WTC11 (cell line): ENCODE results near the gene ZNF883. TPM values are rescaled to one million over a fixed set of nuclear protein-coding genes. Genes with fewer than 3 reads are reported as not detected.

Experiments used
- ATAC-seq: fragments of 200-7000 bp; cut with Tn5 transposase; 2 replicates; pipeline ENCODE4 v1.10.0; 2021; ENCODE audit warnings: mild to moderate bottlenecking, moderate library complexity
- CTCF ChIA-PET: fragments of 300-600 bp; sonication (Branson Sonifier 250); formaldehyde crosslinking; loops from one replicate; lab custom pipeline; 2021; ENCODE audit warnings: antibody characterized with exemption; lab: Charles Lee
- POLR2A ChIA-PET: fragments of 350-600 bp; sonication (Branson Sonifier 250); formaldehyde crosslinking; loops from one replicate; lab custom pipeline; 2021; ENCODE audit warnings: antibody characterized with exemption; lab: Charles Lee
- DNase-seq: peaks from one replicate; pipeline ENCODE4 v3.0.0; 2021; ENCODE audit warnings: low spot score
- H3K27ac Mint-ChIP-seq: 2 replicates; pipeline ENCODE4 v1.8.0; 2021; ENCODE audit warnings: mixed read lengths
- H3K27me3 Mint-ChIP-seq: 2 replicates; pipeline ENCODE4 v1.8.0; 2021; ENCODE audit warnings: low read depth, mild to moderate bottlenecking, moderate library complexity, mixed read lengths
- H3K36me3 Mint-ChIP-seq: 2 replicates; pipeline ENCODE4 v1.8.0; 2021; ENCODE audit warnings: mixed read lengths
- H3K4me1 Mint-ChIP-seq: 2 replicates; pipeline ENCODE4 v1.8.0; 2022; ENCODE audit warnings: mixed read lengths
- H3K4me3 Mint-ChIP-seq: 2 replicates; pipeline ENCODE4 v1.8.0; 2021; ENCODE audit warnings: mild to moderate bottlenecking, moderate library complexity, mixed read lengths
- H3K9me3 Mint-ChIP-seq: 2 replicates; pipeline ENCODE4 v1.8.0; 2021; ENCODE audit warnings: mixed read lengths
- ATF1 ChIP-seq: sonication (generic); formaldehyde crosslinking; IDR thresholded peaks from 2 replicates; pipeline ENCODE4 v1.8.1; 2023; ENCODE audit warnings: mild to moderate bottlenecking, moderate library complexity, missing genetic modification reagents
- CREB1 ChIP-seq: sonication (generic); formaldehyde crosslinking; IDR thresholded peaks from 2 replicates; pipeline ENCODE4 v1.8.0; 2023; ENCODE audit warnings: mild to moderate bottlenecking, missing genetic modification reagents
- ETV6 ChIP-seq: sonication (generic); formaldehyde crosslinking; IDR thresholded peaks from 2 replicates; pipeline ENCODE4 v1.8.1; 2022; ENCODE audit warnings: mild to moderate bottlenecking, missing genetic modification reagents
- FOXK1 ChIP-seq: sonication (generic); formaldehyde crosslinking; IDR thresholded peaks from 2 replicates; pipeline ENCODE4 v1.8.0; 2022; ENCODE audit warnings: mild to moderate bottlenecking, moderate library complexity, missing genetic modification reagents
- GTF2I ChIP-seq: fragments of 250-450 bp; sonication (Bioruptor Pico); conservative IDR thresholded peaks from 2 replicates; pipeline ENCODE4 v1.4.0; 2021; ENCODE audit warnings: mild to moderate bottlenecking
- HMGA2 ChIP-seq: fragments of 250-450 bp; sonication (Bioruptor Pico); IDR thresholded peaks from 2 replicates; pipeline ENCODE4 v1.4.0; 2021; ENCODE audit warnings: mild to moderate bottlenecking, moderate library complexity
- KAT7 ChIP-seq: sonication (generic); formaldehyde crosslinking; IDR thresholded peaks from 2 replicates; pipeline ENCODE4 v1.8.1; 2023; ENCODE audit warnings: missing genetic modification reagents, mild to moderate bottlenecking, borderline replicate concordance
- MXD4 ChIP-seq: fragments of 250-450 bp; sonication (Bioruptor Pico); IDR thresholded peaks from 2 replicates; pipeline ENCODE4 v1.8.0; 2021; ENCODE audit warnings: mild to moderate bottlenecking, moderate library complexity, borderline replicate concordance
- MYBL2 ChIP-seq: sonication (generic); formaldehyde crosslinking; IDR thresholded peaks from 2 replicates; pipeline ENCODE4 v1.8.1; 2023; ENCODE audit warnings: mild to moderate bottlenecking, moderate library complexity, missing genetic modification reagents
- NR1H2 ChIP-seq: sonication (generic); formaldehyde crosslinking; IDR thresholded peaks from 2 replicates; pipeline ENCODE4 v1.9.0; 2021; ENCODE audit warnings: mild to moderate bottlenecking, moderate library complexity, missing genetic modification reagents
- NR2C2 ChIP-seq: sonication (generic); formaldehyde crosslinking; IDR thresholded peaks from 2 replicates; pipeline ENCODE4 v1.8.0; 2022; ENCODE audit warnings: mild to moderate bottlenecking, missing genetic modification reagents
- PRRX2 ChIP-seq: fragments of 250-450 bp; sonication (Bioruptor Pico); IDR thresholded peaks from 2 replicates; pipeline ENCODE4 v1.8.0; 2021; ENCODE audit warnings: mild to moderate bottlenecking
- SMAD3 ChIP-seq: sonication (generic); formaldehyde crosslinking; IDR thresholded peaks from 2 replicates; pipeline ENCODE4 v1.8.0; 2022; ENCODE audit warnings: missing genetic modification reagents, mild to moderate bottlenecking, borderline replicate concordance
- SOX15 ChIP-seq: fragments of 250-450 bp; sonication (Bioruptor Pico); IDR thresholded peaks from 2 replicates; pipeline ENCODE4 v1.9.0; 2021; ENCODE audit warnings: mild to moderate bottlenecking
- ZNF219 ChIP-seq: sonication (generic); formaldehyde crosslinking; IDR thresholded peaks from 2 replicates; pipeline ENCODE4 v1.8.0; 2023; ENCODE audit warnings: missing genetic modification reagents, mild to moderate bottlenecking, borderline replicate concordance
- ZNF396 ChIP-seq: fragments of 250-450 bp; sonication (Bioruptor Pico); IDR thresholded peaks from 2 replicates; pipeline ENCODE4 v1.8.0; 2021; ENCODE audit warnings: mild to moderate bottlenecking, moderate library complexity, borderline replicate concordance
- ZNF416 ChIP-seq: fragments of 250-450 bp; sonication (Bioruptor Pico); IDR thresholded peaks from 2 replicates; pipeline ENCODE4 v1.9.0; 2021; ENCODE audit warnings: mild to moderate bottlenecking, inconsistent platforms
- ZNF423 ChIP-seq: fragments of 250-450 bp; sonication (Bioruptor Pico); IDR thresholded peaks from 2 replicates; pipeline ENCODE4 v2.1.2; 2022; ENCODE audit warnings: mild to moderate bottlenecking, moderate library complexity
- total RNA-seq: library from RNA; stranded (reverse); gene quantifications from 3 replicates; pipeline ENCODE4 v1.2.3, GENCODE V29; 2021
- TF ChIP-seq, protein P1 (sequence below): sonication (generic); formaldehyde crosslinking; IDR thresholded peaks from 2 replicates; pipeline ENCODE4 v1.8.1; 2022; ENCODE audit warnings: low read depth, mild to moderate bottlenecking, moderate library complexity, missing genetic modification reagents, borderline replicate concordance
- TF ChIP-seq, protein P2 (sequence below): fragments of 250-450 bp; sonication (Bioruptor Pico); IDR thresholded peaks from 2 replicates; pipeline ENCODE4 v1.9.0; 2021; ENCODE audit warnings: mild to moderate bottlenecking, borderline replicate concordance
- TF ChIP-seq, protein P3 (sequence below): sonication (generic); formaldehyde crosslinking; IDR thresholded peaks from 2 replicates; pipeline ENCODE4 v1.8.1; 2022; ENCODE audit warnings: mild to moderate bottlenecking, moderate library complexity, missing genetic modification reagents
- TF ChIP-seq, protein P4 (sequence below): sonication (generic); formaldehyde crosslinking; conservative IDR thresholded peaks from 2 replicates; pipeline ENCODE4 v1.8.1; 2022; ENCODE audit warnings: mild to moderate bottlenecking, missing genetic modification reagents
- TF ChIP-seq, protein P5 (sequence below): sonication (generic); formaldehyde crosslinking; IDR thresholded peaks from 2 replicates; pipeline ENCODE4 v1.8.1; 2023; ENCODE audit warnings: mild to moderate bottlenecking, missing genetic modification reagents, moderate library complexity
- TF ChIP-seq, protein P6 (sequence below): sonication (generic); formaldehyde crosslinking; IDR thresholded peaks from 2 replicates; pipeline ENCODE4 v1.8.0; 2023; ENCODE audit warnings: missing genetic modification reagents, mild to moderate bottlenecking, borderline replicate concordance
- TF ChIP-seq, protein P7 (sequence below): sonication (generic); formaldehyde crosslinking; IDR thresholded peaks from 2 replicates; pipeline ENCODE4 v1.8.0; 2023; ENCODE audit warnings: missing genetic modification reagents

The ZNF883 gene
- total RNA-seq, 1 experiment from 2014 or later, result 22.0 TPM

DNA sequence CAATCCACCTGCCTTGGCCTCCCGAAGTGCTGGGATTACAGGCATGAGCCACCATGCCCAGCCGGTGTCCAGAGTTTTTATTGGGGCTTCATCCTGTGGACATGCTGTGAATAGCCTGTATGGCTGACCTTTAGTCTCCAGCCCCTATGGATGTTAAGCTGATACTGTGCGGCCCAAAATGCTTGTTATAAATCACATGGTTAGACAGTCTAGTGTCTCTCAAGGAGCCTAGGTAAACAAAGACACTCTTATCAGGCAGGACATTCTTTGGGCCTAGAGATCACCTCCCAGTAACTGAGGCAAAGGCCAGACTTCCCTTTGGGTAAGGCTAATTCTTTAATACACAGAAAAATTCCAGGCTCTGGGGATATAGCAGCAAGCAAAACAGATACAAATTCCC is 99.4 kb downstream of the ZNF883 start:
- Mint-ChIP-seq H3K36me3 (0 out of 2 replicates have a peak, but pooled peaks cover 2% of the 10 kb centered on the region), H3K9me3 (peaks cover 22% of the 10 kb centered on the region), H3K4me3 (no peak overlapping the region), H3K27ac (no peak overlapping the region), H3K4me1 (no peaks in the 10 kb centered on the region), H3K27me3 (peaks cover 46% of the 10 kb centered on the region)
- POLR2A ChIA-PET, result no interaction called here
- DNase-seq (no peak), ATAC-seq (no peak)
- no peak for TF ChIP-seq GTF2I (CRISPR knock-in tag)
- TF ChIP-seq SOX15, result no peak
- TF ChIP-seq, protein P1, sequence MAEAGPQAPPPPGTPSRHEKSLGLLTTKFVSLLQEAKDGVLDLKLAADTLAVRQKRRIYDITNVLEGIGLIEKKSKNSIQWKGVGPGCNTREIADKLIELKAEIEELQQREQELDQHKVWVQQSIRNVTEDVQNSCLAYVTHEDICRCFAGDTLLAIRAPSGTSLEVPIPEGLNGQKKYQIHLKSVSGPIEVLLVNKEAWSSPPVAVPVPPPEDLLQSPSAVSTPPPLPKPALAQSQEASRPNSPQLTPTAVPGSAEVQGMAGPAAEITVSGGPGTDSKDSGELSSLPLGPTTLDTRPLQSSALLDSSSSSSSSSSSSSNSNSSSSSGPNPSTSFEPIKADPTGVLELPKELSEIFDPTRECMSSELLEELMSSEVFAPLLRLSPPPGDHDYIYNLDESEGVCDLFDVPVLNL (CRISPR knock-in tag), result no peak
- no peak for TF ChIP-seq ETV6 (CRISPR knock-in tag)
- no peak for TF ChIP-seq CREB1 (CRISPR knock-in tag)
- TF ChIP-seq ZNF219 (CRISPR knock-in tag), result no peak
- TF ChIP-seq, protein P2, sequence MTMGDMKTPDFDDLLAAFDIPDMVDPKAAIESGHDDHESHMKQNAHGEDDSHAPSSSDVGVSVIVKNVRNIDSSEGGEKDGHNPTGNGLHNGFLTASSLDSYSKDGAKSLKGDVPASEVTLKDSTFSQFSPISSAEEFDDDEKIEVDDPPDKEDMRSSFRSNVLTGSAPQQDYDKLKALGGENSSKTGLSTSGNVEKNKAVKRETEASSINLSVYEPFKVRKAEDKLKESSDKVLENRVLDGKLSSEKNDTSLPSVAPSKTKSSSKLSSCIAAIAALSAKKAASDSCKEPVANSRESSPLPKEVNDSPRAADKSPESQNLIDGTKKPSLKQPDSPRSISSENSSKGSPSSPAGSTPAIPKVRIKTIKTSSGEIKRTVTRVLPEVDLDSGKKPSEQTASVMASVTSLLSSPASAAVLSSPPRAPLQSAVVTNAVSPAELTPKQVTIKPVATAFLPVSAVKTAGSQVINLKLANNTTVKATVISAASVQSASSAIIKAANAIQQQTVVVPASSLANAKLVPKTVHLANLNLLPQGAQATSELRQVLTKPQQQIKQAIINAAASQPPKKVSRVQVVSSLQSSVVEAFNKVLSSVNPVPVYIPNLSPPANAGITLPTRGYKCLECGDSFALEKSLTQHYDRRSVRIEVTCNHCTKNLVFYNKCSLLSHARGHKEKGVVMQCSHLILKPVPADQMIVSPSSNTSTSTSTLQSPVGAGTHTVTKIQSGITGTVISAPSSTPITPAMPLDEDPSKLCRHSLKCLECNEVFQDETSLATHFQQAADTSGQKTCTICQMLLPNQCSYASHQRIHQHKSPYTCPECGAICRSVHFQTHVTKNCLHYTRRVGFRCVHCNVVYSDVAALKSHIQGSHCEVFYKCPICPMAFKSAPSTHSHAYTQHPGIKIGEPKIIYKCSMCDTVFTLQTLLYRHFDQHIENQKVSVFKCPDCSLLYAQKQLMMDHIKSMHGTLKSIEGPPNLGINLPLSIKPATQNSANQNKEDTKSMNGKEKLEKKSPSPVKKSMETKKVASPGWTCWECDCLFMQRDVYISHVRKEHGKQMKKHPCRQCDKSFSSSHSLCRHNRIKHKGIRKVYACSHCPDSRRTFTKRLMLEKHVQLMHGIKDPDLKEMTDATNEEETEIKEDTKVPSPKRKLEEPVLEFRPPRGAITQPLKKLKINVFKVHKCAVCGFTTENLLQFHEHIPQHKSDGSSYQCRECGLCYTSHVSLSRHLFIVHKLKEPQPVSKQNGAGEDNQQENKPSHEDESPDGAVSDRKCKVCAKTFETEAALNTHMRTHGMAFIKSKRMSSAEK (CRISPR knock-in tag), result no peak
- no peak for TF ChIP-seq NR2C2 (CRISPR knock-in tag)
- no peak for TF ChIP-seq PRRX2 (CRISPR knock-in tag)
- TF ChIP-seq KAT7 (CRISPR knock-in tag), result no peak
- no peak for TF ChIP-seq ZNF423
- TF ChIP-seq, protein P3, sequence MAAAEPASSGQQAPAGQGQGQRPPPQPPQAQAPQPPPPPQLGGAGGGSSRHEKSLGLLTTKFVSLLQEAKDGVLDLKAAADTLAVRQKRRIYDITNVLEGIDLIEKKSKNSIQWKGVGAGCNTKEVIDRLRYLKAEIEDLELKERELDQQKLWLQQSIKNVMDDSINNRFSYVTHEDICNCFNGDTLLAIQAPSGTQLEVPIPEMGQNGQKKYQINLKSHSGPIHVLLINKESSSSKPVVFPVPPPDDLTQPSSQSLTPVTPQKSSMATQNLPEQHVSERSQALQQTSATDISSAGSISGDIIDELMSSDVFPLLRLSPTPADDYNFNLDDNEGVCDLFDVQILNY (CRISPR knock-in tag), result no peak
- TF ChIP-seq, protein P4, sequence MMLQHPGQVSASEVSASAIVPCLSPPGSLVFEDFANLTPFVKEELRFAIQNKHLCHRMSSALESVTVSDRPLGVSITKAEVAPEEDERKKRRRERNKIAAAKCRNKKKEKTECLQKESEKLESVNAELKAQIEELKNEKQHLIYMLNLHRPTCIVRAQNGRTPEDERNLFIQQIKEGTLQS (CRISPR knock-in tag), result no peak
- no peak for TF ChIP-seq MYBL2 (CRISPR knock-in tag)
- TF ChIP-seq SMAD3, result no peak
- TF ChIP-seq, protein P5, sequence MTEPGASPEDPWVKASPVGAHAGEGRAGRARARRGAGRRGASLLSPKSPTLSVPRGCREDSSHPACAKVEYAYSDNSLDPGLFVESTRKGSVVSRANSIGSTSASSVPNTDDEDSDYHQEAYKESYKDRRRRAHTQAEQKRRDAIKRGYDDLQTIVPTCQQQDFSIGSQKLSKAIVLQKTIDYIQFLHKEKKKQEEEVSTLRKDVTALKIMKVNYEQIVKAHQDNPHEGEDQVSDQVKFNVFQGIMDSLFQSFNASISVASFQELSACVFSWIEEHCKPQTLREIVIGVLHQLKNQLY (CRISPR knock-in tag), result no peak
- TF ChIP-seq FOXK1, result no peak
- TF ChIP-seq ZNF396 (CRISPR knock-in tag), result no peak
- CTCF ChIA-PET, result interaction anchor here (1.4 kb wide), 1 partner anchor 10 kb away, joined by 8 read pairs; no protein-coding TSS in a partner anchor

DNA sequence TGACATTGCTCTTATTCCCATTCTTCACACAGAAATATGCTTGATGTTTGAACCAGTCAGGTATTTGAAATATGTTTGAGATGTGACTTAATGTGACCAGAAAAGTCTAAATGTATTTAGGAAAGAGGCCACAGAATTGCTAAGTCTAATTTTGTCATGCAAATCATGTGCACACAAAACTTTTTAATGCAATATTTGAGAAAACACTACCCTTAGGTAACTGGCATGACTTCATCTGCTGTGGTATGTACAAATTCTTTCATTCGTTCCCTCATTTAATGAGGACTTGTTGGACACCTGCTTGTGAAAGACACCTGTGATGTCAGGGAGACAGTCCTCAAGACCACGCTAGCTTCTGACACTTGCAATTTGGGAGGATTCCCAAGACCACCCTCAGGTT is 100.3 kb downstream of the ZNF883 start:
- DNase-seq, result no peak
- ATAC-seq, result no peak
- Mint-ChIP-seq H3K27ac (no peak overlapping the region), H3K36me3 (0 out of 2 replicates have a peak, but pooled peaks cover 2% of the 10 kb centered on the region), H3K9me3 (peaks cover 22% of the 10 kb centered on the region), H3K4me1 (no peaks in the 10 kb centered on the region), H3K27me3 (peaks cover 38% of the 10 kb centered on the region), H3K4me3 (no peak overlapping the region)
- POLR2A ChIA-PET, result no interaction called here
- CTCF ChIA-PET, result no interaction called here
- TF ChIP-seq, protein P4 (CRISPR knock-in tag), result no peak
- no peak for TF ChIP-seq ZNF416 (CRISPR knock-in tag)
- TF ChIP-seq MYBL2 (CRISPR knock-in tag), result no peak
- TF ChIP-seq, protein P6, sequence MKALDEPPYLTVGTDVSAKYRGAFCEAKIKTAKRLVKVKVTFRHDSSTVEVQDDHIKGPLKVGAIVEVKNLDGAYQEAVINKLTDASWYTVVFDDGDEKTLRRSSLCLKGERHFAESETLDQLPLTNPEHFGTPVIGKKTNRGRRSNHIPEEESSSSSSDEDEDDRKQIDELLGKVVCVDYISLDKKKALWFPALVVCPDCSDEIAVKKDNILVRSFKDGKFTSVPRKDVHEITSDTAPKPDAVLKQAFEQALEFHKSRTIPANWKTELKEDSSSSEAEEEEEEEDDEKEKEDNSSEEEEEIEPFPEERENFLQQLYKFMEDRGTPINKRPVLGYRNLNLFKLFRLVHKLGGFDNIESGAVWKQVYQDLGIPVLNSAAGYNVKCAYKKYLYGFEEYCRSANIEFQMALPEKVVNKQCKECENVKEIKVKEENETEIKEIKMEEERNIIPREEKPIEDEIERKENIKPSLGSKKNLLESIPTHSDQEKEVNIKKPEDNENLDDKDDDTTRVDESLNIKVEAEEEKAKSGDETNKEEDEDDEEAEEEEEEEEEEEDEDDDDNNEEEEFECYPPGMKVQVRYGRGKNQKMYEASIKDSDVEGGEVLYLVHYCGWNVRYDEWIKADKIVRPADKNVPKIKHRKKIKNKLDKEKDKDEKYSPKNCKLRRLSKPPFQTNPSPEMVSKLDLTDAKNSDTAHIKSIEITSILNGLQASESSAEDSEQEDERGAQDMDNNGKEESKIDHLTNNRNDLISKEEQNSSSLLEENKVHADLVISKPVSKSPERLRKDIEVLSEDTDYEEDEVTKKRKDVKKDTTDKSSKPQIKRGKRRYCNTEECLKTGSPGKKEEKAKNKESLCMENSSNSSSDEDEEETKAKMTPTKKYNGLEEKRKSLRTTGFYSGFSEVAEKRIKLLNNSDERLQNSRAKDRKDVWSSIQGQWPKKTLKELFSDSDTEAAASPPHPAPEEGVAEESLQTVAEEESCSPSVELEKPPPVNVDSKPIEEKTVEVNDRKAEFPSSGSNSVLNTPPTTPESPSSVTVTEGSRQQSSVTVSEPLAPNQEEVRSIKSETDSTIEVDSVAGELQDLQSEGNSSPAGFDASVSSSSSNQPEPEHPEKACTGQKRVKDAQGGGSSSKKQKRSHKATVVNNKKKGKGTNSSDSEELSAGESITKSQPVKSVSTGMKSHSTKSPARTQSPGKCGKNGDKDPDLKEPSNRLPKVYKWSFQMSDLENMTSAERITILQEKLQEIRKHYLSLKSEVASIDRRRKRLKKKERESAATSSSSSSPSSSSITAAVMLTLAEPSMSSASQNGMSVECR (CRISPR knock-in tag), result no peak
- TF ChIP-seq, protein P7, sequence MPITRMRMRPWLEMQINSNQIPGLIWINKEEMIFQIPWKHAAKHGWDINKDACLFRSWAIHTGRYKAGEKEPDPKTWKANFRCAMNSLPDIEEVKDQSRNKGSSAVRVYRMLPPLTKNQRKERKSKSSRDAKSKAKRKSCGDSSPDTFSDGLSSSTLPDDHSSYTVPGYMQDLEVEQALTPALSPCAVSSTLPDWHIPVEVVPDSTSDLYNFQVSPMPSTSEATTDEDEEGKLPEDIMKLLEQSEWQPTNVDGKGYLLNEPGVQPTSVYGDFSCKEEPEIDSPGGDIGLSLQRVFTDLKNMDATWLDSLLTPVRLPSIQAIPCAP (CRISPR knock-in tag), result no peak
- no peak for TF ChIP-seq NR1H2 (CRISPR knock-in tag)
- TF ChIP-seq ATF1, result no peak
- no peak for TF ChIP-seq MXD4 (CRISPR knock-in tag)
- no peak for TF ChIP-seq HMGA2 (CRISPR knock-in tag)
